CD4-positive, alpha-beta T cell treated with Interleukin-21 for 1 hour (primary cell): ENCODE measurements around the gene OR2V2.
A peak's percentile ranks its signal among the peaks of the same experiment; 100 is the strongest.
"Not testable (repeated sequence)": the region's sequence is repeated elsewhere in the genome, so short reads cannot be mapped to it uniquely, and the experiment has no call there.

Source experiments
- DNase-seq: peaks from one replicate; pipeline ENCODE4 v3.0.0-alpha.2; 2020

Gene OR2V2

DNA sequence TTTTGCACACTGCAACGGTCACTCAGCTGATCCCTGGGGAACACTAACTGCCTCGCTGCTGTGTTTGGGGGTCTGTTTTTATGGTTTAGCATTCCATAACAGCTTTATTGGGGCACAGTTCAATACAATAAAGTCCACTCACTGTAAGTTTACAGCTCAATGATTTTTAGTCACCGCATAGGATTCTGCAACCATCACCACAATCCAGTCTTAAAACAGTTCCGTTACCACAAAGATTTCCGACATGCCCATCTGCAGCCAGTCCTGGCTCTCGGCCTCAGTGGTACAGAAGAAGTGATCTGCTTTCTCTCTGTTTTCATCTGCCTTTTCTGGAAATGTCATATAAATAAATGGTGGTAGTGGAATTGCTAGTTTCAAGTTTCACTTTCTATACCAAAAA, 23.6 kb downstream of the OR2V2 start:
- no peak for DNase-seq

DNA sequence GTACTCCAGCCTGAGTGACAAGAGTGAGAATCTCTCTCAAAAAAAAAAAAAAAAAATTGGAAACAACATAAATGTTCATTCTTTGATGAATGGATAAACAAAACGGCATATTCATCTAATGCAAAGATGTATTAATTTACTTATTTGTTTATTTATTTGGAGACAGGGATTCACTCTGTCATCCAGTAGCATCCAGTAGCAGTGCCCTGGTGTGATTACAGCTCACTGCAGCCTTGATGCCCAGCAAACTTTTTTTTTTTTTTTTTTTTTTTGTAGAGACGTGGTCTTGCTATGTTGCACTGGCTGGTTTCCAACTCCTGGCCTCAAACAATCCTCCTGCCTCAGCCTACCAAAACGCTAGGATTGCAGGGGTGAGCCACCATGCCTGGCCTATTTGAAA, 24.4 kb downstream of the OR2V2 start:
- no peak for DNase-seq

DNA sequence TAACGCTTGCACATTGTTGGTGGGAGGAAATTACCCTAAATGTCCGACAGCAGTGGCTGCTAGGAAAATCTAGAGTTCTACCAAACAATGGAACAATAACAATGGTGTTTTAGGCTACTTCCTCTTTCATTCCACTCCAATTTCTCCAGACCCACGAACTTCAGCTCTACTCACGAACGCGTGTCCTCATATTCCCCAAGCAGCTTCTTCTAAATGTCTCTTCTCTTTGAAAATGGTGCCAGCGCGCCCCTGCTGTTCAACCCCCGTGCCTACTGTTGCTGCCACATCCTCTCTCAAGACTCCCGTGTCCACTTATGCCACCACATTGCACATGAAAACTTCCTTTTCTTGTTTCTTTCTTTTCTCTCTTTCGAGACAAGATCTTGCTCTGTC, 25.6 kb downstream of the OR2V2 start:
- DNase-seq: peak; percentile 39

DNA sequence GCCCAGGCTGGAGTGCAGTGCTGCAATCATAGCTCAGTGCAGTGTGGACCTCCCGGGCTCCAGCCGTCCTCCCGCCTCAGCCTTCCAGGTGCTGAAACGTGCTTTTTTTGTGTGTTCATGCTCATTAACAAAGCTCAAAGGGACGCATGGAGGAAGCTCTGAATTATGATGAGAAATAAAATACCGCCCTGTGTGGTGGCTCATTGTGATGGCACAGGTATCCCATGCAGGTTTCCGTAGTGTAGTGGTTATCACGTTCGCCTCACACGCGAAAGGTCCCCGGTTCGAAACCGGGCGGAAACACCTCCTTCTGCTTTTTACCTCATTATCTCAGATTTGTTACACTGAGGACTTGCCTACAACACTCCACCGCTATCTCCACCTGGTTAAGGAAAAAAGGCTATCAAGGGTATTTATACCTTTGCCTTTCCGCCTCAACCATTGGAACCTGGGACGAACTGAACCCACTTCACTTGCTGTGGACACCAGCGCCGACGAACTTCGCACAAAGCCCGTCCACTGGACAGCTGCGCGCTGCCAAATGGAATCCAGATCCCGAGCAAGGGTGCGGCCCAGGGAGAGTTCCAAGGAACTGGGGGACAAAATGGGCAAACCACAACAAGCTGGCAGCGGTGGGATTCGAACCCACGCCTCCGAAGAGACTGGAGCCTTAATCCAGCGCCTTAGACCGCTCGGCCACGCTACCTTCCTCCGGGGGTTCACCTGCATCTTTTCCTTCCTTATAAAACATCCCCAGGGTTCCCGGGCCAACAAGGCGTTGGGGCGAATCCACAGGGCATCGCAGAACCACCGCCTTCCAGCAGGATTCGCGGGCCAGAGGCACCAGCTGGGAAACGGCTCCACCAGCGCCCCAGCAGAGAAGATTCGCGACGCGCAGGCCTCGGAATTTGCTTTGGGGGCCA, 26.3 kb downstream of the OR2V2 start:
- DNase-seq: peak; percentile 63

DNA sequence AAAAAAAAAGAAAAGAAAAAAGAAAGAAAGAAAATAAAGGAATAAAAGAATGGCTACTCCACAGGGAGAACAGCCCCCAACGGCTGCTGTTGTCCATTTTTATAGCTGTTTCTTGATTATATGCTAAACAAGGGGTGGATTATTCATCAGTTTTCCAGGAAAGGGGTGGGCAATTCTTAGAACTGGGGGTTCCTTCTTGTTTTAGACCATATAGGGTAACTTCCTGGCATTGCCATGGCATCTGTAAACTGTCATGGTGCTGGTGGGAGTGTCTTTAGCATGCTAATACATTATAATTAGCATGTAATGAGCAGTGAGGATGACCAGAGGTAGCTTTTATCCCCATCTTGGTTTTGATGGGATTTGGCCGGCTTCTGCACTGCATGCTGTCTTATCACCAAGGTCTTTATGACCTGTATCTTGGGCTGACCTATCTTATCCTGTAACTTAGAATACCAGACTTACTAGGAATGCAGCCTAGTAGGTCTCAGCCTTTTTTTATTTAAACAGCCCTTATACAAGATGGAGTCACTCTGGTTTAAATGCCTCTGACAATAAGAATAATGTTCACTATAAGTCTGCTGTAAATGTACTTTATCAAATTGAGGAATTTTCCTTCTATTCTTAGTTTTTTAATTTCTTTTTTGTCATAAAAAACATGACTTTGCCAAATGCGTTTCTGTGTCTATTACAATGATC, 29.0 kb downstream of the OR2V2 start:
- DNase-seq: no peak

DNA sequence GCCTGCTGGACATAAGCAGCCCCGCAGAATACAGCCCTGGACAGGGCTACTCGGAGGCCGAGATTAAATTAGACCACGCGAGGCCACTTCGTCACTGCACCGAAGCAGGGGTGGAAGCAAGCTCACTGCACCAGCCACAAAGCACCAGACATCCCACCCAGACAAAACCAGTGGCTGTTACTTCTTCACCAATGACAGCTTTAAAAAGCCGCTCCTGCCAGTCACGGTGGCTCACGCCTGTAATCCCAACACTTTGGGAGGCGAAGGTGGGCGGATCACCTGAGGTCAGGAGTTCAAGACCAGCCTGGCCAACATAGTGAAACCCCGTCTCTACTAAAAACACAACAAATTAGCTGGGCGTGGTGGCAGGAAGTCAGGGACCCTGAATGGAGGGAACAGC, 30.2 kb downstream of the OR2V2 start:
- DNase-seq: not testable (repeated sequence)

DNA sequence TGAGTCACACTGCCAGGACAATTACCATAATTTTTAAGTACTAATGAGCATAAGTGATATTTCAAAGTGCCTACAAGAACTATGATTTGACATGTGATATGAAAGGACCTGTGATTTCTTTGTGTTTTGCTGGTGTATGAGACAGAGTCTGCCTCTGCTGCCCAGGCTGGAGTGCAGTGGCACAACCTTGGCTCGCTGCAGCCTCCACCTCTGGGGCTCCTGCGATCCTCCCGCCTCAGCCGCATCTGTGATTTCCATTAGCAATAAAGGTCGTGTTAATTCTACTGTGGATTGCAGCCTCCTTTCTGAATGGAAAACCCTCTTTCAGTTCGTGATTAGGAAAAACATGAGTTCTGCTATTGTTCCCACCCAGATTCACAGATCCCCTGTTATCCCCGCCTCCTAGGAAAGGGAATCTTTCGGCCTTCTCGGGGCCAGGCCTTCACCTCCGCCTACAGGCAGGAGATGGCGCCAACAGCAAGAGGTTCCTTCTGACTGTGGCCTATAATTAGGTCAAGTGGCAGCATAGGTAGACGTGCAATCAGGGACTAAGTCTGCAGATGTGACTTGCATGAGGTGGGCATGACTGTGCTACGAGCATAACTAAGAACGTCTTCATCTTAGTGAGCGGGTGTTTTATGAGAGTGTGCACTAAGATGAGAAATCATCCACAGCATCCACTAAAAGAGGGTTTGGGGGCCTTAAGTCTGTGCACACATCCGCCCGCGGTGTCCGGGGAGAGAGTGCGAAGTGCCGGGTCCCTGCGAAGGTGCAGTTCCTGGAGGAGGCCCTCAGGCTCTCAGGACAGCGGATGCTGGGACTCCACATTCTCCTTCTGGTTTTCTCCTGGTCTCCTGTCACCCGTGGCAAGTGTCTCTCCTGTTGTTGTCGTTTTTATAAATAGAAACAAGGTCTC, 34.5 kb downstream of the OR2V2 start:
- peak; percentile 82 for DNase-seq

DNA sequence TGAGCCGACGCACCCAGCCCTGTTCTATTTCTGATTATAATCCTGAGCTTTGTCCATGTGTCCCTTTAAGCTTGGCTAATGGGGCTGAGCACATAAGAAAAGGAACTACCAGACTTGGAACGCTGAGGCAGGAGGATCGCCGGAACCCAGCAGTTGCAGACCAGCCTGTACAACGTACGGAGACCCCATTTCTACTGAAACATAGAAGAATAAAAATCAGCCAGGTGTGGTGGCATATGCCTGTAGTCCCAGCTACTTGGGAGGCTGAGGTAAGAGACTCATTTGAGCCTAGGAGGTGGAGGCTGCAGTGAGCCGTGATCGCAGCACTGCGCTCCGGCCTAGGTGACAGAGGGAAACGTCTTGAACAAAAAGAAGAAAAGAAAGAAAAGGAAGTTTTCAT, 35.3 kb downstream of the OR2V2 start:
- DNase-seq: no peak

DNA sequence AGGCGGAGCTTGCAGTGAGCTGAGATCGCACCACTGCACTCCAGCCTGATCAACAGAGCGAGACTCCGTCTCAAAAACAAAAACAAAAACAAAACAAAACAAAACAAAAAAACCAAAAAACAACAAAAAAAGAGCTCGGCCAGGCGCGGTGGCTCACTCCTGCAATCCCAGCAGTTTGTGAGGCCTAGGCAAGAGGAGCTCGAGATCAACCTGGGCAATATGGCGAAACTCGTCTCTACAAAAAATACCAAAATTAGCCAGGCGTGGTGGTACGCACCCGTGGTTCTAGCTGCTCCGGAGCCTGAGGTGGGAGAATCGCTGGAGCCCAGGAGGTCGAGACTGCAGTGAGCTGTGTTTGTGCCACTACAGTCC, 37.4 kb downstream of the OR2V2 start:
- DNase-seq: no peak

DNA sequence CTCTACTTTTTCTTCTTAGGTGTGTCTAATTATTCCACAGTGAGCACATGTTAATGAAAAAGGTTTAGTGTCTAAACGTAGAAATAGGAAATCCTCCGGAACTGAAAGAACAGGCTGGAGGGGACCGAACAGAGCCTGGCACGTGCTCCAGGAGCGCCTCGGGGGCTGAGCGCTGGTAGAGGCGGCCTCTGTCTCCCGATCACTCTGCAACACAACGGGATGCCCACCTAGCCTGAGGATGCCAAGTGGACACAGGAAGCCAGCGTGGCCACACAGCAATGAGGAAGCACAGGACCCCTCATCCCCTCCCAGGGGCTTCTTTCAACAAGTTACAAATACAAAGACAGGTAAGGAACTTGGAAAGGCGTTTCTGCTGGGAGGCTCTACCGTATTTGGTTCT, 38.2 kb downstream of the OR2V2 start:
- DNase-seq: no peak

DNA sequence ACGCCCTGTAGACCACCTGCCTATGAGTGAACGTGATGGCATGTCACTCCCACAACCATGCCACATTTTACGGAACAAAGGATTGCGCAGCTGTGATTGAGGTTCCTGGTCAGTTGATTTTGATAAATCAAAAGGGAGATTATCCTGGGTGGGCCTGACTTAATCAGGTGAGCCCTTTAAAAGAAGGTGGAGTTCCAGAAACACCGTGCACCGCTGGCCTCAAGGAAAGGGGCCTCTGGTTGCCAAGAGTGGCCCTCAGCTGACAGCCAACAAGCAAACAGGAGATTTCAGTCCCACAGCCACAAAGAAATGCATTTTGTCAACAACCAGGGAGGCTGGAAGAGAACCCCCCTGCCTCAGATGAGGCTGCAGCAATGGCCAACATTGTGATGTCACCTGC, 38.6 kb downstream of the OR2V2 start:
- no peak for DNase-seq

DNA sequence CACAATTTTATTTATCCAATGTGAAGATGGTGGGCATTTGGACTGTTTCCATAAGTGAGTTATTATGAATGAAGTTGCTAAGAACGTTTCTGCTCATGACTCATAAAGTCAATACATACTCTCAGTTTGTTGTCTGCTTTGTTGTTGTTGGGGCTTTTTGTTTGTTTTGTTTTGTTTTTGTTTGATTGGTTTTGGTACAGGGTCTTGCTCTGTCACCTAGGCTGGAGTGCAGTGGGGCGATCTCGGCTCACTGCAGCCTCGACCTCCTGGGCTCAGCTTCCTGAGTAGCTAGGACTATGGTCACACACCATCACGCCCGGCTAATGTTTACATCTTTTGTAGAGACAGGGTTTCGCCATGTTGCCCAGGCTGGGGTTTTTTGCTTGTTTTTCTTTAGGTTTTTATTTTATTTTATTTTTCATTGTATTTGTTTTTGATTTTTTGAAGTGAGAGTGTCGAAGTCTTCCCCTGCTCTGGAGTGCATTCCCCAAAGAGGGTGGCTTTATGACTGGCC, 39.7 kb downstream of the OR2V2 start:
- no peak for DNase-seq

DNA sequence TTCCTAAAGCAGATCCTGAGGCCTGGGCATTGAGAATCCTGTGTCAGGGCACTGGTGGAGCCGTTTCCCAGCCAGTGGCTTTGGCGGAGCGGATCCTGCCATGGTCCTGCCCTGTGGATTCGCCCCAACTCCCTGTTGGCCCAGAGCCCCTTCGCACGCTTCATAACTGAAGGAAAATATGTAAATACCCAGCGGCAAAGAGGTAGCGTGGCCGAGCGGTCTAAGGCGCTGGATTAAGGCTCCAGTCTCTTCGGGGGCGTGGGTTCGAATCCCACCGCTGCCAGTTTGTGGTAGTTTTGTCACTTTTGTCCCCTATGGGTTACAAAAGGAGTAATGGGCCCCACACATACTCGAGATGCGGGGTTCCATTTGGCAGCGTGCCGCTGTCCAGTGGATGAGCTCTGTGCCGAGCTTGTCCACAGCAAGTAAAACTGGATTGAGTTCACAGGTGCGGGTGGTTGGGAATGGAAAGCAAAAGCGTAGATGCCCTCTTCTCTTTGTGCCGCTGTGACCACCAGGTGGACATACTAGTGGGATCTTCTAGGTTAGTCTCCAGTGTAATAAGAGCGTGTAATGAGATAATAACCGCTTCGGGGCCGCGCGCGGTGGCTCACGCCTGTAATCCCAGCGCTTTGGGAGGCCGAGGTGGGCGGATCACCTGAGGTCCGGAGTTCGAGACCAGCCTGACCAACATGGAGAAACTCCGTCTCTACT, 40.3 kb downstream of the OR2V2 start:
- DNase-seq: peak; percentile 68

DNA sequence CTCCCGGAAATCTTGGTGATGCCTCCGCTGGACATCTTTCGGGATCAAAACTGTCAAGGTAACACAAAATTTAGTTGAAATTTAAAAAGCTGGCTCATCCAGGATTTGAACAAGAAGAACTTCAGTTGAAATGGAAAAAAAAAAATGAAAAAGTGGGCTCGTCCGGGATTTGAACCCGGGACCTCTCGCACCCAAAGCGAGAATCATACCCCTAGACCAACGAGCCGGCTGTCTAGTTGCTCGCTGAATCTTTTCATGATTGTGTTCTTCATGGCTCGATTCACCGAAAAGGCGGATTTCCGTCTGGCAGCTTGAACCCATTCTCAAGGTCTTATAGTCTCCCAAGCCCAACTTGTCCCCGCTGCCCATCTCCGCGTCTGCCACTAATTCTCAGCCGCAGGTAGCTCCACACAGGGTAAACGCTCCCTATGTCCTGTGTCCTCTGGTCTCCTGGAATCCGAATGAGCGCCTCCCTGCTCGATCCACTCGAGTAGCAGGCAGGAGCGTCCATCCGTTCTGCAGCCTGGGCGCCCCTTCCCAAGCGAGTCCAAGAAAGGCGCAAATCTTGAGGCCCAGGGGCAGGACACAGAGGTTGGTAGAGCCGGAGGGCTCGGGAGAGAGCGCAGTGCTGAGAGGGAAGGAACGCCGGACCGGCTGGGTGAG, 41.4 kb downstream of the OR2V2 start:
- peak; percentile 89 for DNase-seq

DNA sequence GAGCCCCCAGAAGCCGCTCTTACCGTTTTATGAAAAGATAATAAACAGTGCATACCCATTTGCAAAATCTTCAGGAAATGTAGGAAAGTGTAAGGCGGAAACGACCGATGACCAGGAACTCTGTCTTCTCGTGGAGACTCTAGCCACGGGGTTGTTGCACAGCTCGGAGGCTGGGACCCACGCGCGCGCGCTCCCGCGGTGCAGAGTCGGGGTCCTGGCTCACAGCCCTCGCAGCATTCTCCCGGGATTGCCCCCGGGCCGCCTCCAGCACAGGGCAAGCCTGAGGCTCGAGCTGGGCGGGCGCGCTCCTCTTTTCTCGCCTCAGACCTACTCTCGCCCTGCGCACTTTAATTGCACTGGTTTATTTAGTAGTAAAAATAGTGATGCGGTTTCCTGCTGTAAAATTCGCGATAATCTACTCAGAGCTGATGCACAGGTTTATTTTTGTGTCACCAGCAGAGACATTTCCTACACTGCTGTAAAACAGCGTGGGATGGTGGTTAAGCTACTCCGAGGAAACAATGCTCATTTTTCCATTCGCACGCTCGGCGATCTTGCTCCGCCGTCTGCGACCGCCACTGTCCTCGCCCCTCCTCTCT, 42.1 kb downstream of the OR2V2 start:
- peak; percentile 72 for DNase-seq

DNA sequence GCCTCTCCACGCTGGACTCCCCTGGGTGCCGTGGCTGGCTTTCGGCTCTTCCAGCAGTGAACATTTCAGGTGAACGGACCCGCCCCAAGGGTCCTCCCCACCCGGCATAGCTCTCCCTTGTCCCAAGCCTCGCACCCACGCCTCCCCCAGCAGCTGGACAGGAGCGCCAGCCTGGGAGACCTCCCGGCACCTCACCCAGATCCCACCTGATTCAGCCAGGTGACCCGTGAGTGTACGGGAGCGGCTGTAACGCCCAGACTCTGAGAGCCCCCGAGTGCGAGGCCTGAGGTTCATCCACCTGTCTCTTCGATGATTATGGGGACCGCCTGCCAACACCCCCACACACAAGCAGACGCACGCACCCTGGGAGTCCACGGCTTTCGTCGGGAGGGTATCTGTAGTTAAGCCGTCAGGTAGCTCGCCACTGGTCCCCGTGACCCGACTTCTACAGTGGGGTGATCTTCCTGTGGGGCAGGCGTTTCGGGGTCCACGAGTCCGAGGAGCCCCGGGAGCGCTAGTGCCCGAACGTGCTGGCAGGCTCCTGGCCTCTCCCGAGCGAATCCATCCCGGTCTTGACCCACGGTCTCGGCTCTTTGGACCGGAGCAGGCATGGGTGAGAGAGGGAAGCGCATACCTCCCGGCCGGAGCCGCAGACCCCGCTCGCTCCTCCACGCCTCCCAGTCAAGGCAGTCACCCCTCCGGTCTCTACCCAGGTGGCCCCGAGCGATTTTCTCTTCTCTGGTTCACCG, 42.8 kb downstream of the OR2V2 start:
- DNase-seq: peak; percentile 45

DNA sequence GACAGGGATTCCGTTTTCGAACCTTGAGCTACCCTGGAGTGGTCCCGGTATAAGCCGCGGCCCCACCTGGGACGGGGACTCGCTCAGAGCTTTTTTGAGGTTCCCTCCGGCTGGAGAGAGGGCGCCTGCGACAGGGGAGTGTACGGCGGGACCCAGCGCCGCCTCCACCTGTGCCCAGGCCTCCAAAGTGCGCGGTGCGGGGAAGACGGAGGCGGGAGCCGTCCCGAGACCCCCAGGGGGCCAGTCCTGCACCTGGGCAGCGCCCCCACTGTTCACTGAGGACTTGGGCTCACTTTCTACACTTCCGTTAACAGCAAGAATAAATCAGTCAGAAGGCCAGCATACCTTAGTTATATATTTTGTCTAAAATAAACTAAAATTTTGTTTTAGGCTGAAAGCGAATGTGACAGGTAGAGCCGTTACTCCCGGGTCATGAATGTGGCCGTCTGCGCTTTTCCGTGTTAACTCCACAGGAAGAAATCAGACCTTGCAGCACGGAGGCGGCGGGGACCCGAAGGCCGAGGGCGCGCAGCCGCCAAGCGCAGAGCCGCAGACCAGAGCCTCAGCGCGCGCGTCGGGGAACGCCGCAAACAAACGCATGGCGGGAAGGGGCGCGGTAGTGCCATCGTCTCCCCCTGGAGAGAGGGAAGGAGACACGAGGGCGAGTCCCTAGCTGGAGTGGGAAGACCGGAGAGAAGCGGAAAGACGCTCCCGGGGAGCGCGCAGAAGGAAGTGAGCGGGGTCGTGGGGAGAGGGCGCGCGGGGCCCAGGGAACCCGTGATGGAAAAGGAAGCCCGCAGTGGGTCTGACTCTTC, 43.5 kb downstream of the OR2V2 start:
- DNase-seq: peak; percentile 58

DNA sequence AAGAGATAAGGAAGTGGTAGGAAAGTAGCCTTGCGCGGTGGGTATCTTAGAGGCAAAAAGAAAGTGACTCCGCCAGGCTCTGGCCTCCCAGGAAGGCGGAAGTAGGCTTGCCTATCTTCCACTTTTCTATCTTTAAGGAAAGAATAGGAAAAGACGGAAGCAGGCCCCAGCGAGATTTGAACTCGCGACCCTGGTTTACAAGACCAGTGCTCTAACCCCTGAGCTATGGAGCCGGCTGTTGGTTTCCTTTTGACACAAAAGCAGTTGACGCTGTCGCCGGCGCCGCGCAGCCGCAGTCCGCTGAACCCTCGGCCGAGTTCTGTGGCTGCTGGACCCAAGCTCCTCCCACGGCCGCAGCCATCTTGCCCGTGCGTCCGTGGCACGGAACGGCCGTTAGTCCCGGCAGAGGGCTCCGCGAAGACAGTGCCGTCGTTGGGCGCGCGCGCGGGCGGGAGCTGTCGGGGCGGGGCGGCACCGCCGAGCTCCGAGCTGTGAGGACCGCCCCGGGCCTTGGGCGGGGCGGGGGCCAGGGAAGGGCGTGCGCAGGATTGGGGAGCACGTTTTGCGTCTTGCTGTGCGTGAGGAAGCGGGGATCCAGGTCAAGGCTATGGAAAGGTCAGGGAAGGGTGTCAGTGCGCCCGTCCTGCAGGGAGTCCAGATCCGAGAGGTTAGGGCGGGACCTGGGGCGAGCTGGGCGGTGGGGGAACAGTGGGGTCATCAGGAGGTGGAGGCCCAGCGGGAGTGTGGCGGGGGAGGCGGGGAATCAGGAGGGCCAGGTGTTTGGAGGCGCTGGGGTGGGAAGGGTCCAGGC, 44.3 kb downstream of the OR2V2 start:
- DNase-seq: peak; percentile 98
